GM18498 (cell line): ENCODE data around the gene NLRC3.
"Not testable (repeated sequence)": the region's sequence is repeated elsewhere in the genome, so short reads cannot be mapped to it uniquely, and the experiment has no call there.

ENCODE experiments used
- ATAC-seq: cut with Tn5 transposase; IDR thresholded peaks from one replicate; pipeline ENCODE4 v1.9.1; 2021; ENCODE audit warnings: mild to moderate bottlenecking, moderate library complexity; ENCODE audit not compliant: unreplicated experiment

Gene NLRC3

GRCh38 chr16:3577302-3577752, at the start of gene NLRC3:
Gene NLRC3 (minus strand): TSS chr16:3577403. CDS start chr16:3565036, 12,367 bp downstream.
- no peak for ATAC-seq

- ATAC-seq: peak; percentile 51
These were observed 48.9 kb upstream of the NLRC3 start for GRCh38 chr16:3625911-3626732.

GRCh38 chr16:3625331-3625730, 48.1 kb upstream of the NLRC3 start:
- no peak for ATAC-seq

GRCh38 chr16:3623642-3624041, 46.4 kb upstream of the NLRC3 start:
- ATAC-seq: peak; percentile 43

GRCh38 chr16:3618769-3619141, 41.6 kb upstream of the NLRC3 start:
- no peak for ATAC-seq

- ATAC-seq: no peak
These were observed 35.6 kb upstream of the NLRC3 start for GRCh38 chr16:3612510-3613466.

- ATAC-seq: peak; percentile 88
These were observed 34.2 kb upstream of the NLRC3 start, which contains the start of gene SLX4 for GRCh38 chr16:3611146-3611975. Gene SLX4 (minus strand): TSS chr16:3611606. CDS start chr16:3608964, 2,642 bp downstream.

- no peak for ATAC-seq
These were observed 33.5 kb upstream of the NLRC3 start for GRCh38 chr16:3610698-3611145.

GRCh38 chr16:3609895-3610697, 32.9 kb upstream of the NLRC3 start:
- ATAC-seq: no peak

GRCh38 chr16:3608976-3609375, 31.8 kb upstream of the NLRC3 start:
- not testable (repeated sequence) for ATAC-seq

GRCh38 chr16:3608069-3608468, 30.9 kb upstream of the NLRC3 start:
- no peak for ATAC-seq

- ATAC-seq: no peak
These were observed 30.4 kb upstream of the NLRC3 start for GRCh38 chr16:3607634-3608033.

GRCh38 chr16:3607161-3607560, 30.0 kb upstream of the NLRC3 start:
- no peak for ATAC-seq

GRCh38 chr16:3606441-3606840, 29.2 kb upstream of the NLRC3 start:
- ATAC-seq: no peak

- ATAC-seq: no peak
These were observed 25.1 kb upstream of the NLRC3 start for GRCh38 chr16:3602320-3602653.

GRCh38 chr16:3601614-3602319, 24.6 kb upstream of the NLRC3 start:
- ATAC-seq: no peak

- ATAC-seq: no peak
These were observed 22.7 kb upstream of the NLRC3 start for GRCh38 chr16:3599922-3600321.

GRCh38 chr16:3599121-3599520, 21.9 kb upstream of the NLRC3 start:
- no peak for ATAC-seq

GRCh38 chr16:3598236-3598635, 21.0 kb upstream of the NLRC3 start:
- no peak for ATAC-seq
